ENCODE measurements around the gene ITPKB. TPM values are rescaled to one million over a fixed set of nuclear protein-coding genes. Genes with fewer than 3 reads are reported as not detected.

The ITPKB gene
- total RNA-seq, 2 donors from 2014 or later: 22.4 to 28.3 TPM

DNA sequence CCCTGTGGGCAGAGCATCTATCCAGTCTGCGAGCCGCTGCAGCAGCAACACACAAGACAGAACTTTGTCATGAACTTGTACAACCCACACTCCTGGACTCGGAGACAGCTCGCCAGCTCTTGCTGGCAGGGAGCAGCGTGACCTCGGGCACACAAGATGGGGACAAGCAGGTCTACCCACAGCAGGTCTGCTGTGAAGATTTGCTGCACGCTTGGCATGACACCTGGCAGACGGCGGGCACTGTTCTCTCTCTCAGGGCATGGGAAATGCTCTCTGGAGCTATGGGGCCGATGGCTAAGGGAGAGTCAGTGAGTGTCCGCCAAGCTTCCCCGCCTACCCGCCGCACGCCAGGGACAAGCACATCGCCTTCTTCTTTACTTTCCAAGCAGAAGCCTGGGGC, 100.5 kb downstream of the ITPKB start:
- Histone ChIP-seq H3K9ac (ENCODE audit: extremely low read depth, low read length, poor library complexity, severe bottlenecking) (no peak overlapping the region), H3K27ac (ENCODE audit: low read depth, low read length) (no peak overlapping the region), H3K36me3 (ENCODE audit: control insufficient read depth, insufficient read depth, low read length) (peaks cover 14% of the 10 kb centered on the region), H3K4me1 (ENCODE audit: control insufficient read depth, insufficient read depth, low read length) (no peaks in the 10 kb centered on the region), H3K27me3 (ENCODE audit: control insufficient read depth, insufficient read depth, low read length, poor library complexity, severe bottlenecking) (no peaks in the 10 kb centered on the region), H3K9me3 (ENCODE audit: control insufficient read depth, low read length) (no peaks in the 10 kb centered on the region), H3K4me3 (ENCODE audit: low read length) (no peak overlapping the region)
- peaks cover 1% of the 10 kb centered on the region for H3K4me1 Mint-ChIP-seq
- no peak overlapping the region for H3K4me3 Mint-ChIP-seq
- peaks cover 51% of the 10 kb centered on the region for H3K36me3 Mint-ChIP-seq (ENCODE audit: low read depth)
- no peak overlapping the region for H3K27ac Mint-ChIP-seq
- WGBS, 2 experiments (ENCODE audit: insufficient coverage in 1 of 2, insufficient read length in 1 of 2): 96 to 97% methylated on average over 16 of the region's 16 CpGs
- TF ChIP-seq, protein P1, sequence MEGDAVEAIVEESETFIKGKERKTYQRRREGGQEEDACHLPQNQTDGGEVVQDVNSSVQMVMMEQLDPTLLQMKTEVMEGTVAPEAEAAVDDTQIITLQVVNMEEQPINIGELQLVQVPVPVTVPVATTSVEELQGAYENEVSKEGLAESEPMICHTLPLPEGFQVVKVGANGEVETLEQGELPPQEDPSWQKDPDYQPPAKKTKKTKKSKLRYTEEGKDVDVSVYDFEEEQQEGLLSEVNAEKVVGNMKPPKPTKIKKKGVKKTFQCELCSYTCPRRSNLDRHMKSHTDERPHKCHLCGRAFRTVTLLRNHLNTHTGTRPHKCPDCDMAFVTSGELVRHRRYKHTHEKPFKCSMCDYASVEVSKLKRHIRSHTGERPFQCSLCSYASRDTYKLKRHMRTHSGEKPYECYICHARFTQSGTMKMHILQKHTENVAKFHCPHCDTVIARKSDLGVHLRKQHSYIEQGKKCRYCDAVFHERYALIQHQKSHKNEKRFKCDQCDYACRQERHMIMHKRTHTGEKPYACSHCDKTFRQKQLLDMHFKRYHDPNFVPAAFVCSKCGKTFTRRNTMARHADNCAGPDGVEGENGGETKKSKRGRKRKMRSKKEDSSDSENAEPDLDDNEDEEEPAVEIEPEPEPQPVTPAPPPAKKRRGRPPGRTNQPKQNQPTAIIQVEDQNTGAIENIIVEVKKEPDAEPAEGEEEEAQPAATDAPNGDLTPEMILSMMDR (conservative IDR thresholded peaks at IDR 0.05): no peak
- H3K9me3 Mint-ChIP-seq: no peaks in the 10 kb centered on the region
- DNase-seq: no peak
- no peaks in the 10 kb centered on the region for H3K27me3 Mint-ChIP-seq (ENCODE audit: insufficient read depth)

DNA sequence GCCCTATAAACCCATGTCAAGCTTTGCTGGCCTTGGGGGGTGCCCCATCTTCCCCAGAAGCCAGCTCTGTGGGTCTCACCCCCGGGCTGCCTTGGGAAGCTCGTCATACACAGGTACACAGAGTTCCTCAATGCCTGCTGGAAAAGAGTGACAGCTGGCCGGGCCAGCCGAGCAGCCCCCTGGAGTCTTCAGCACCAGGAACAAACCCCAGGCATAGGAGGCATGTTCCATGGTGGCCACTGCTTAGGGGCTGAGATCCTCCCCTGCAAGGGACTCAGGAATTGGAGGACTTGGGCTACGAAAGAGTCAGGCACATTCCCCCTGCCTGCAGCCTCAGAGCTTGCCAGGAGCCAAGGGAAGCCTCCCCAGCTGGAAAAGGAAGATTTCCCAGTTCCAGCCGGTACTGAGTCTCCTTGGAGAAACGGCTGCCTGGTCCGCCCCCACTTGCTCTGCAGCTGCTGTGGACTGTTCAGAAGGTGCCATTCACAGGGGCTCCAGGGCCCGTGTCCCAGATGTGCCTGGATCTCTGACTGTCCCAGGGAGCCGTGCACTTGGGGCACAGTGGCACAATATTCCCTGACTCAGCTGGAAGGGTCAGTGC, 101.0 kb downstream of the ITPKB start:
- H3K4me1 ChIP-seq (ENCODE audit: control insufficient read depth, insufficient read depth, low read length): no peaks in the 10 kb centered on the region
- Mint-ChIP-seq H3K4me1 (no peaks in the 10 kb centered on the region), H3K9me3 (no peaks in the 10 kb centered on the region), H3K27me3 (ENCODE audit: insufficient read depth) (no peaks in the 10 kb centered on the region), H3K36me3 (ENCODE audit: low read depth) (peaks cover 47% of the 10 kb centered on the region), H3K27ac (no peak overlapping the region), H3K4me3 (no peak overlapping the region)
- no peaks in the 10 kb centered on the region for H3K27me3 ChIP-seq (ENCODE audit: control insufficient read depth, insufficient read depth, low read length, poor library complexity, severe bottlenecking)
- H3K9ac ChIP-seq (ENCODE audit: extremely low read depth, low read length, poor library complexity, severe bottlenecking): no peak overlapping the region
- TF ChIP-seq, protein P1 (conservative IDR thresholded peaks at IDR 0.05): no peak
- DNase-seq: peak; percentile 42
- H3K27ac ChIP-seq (ENCODE audit: low read depth, low read length): no peak overlapping the region
- no peaks in the 10 kb centered on the region for H3K9me3 ChIP-seq (ENCODE audit: control insufficient read depth, low read length)
- 91 to 99% methylated on average over 10 of the region's 10 CpGs for WGBS, 2 experiments (ENCODE audit: insufficient coverage in 1 of 2, insufficient read length in 1 of 2)
- no peak overlapping the region for H3K4me3 ChIP-seq (ENCODE audit: low read length)
- peaks cover 14% of the 10 kb centered on the region for H3K36me3 ChIP-seq (ENCODE audit: control insufficient read depth, insufficient read depth, low read length)

DNA sequence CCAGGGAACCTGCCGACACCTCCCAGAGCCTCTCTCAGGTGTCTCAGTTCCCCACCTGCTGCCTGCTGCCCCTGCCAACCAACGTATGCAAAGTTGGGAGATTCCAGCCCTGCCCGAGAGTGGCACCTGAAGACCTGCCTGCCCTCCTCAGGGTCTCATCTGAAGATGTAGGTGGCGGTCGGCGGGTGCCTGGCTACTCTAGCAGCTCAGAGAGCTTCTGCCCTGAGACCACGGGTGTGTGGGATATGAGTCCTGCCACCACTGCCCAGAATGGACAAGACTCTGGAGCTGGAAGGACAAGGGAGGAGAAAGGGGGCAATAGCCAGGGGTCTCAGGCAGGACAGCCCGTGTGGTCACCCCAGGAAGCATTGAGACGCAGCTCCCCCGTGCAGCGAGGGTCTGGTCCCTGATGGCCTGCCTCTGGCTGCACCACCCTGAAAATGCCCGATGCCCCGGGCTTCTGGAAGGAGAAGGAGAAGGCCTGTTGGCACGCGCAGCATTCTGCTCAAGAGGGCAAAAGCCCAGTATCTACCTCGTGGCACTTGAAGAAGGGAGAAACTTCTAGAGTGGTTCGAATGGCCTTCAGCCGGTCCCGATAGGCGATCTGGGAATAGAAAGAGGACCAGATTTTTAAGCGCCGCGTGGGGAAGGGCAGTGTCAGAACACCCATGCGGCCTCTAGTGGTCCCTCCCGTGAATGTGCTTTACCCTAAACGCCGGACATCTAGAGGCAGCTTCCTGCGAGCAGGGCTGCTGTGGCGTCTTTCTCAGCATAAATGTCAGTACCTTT, 101.7 kb downstream of the ITPKB start:
- Mint-ChIP-seq H3K27ac (no peak overlapping the region), H3K27me3 (ENCODE audit: insufficient read depth) (no peaks in the 10 kb centered on the region), H3K36me3 (ENCODE audit: low read depth) (peaks cover 46% of the 10 kb centered on the region), H3K9me3 (no peaks in the 10 kb centered on the region), H3K4me3 (no peak overlapping the region), H3K4me1 (no peaks in the 10 kb centered on the region)
- Histone ChIP-seq H3K4me1 (ENCODE audit: control insufficient read depth, insufficient read depth, low read length) (no peaks in the 10 kb centered on the region), H3K27ac (ENCODE audit: low read depth, low read length) (no peak overlapping the region), H3K9me3 (ENCODE audit: control insufficient read depth, low read length) (no peaks in the 10 kb centered on the region), H3K4me3 (ENCODE audit: low read length) (no peak overlapping the region), H3K36me3 (ENCODE audit: control insufficient read depth, insufficient read depth, low read length) (peaks cover 19% of the 10 kb centered on the region), H3K9ac (ENCODE audit: extremely low read depth, low read length, poor library complexity, severe bottlenecking) (no peak overlapping the region), H3K27me3 (ENCODE audit: control insufficient read depth, insufficient read depth, low read length, poor library complexity, severe bottlenecking) (no peaks in the 10 kb centered on the region)
- WGBS, 2 experiments (ENCODE audit: insufficient coverage in 1 of 2, insufficient read length in 1 of 2): 85 to 86% methylated on average over 25 to 29 of the region's 29 CpGs
- TF ChIP-seq, protein P1 (conservative IDR thresholded peaks at IDR 0.05): peak; percentile 59
- DNase-seq: peak; percentile 74
